PC-9 (cell line): ENCODE results near the gene CALY.

Experiments used
- EZH2 ChIP-seq: fragments of 200-600 bp; sonication (generic); IDR thresholded peaks from 2 replicates; pipeline ENCODE4 v1.8.0; 2017; ENCODE audit warnings: antibody characterized with exemption, low read depth
- TF ChIP-seq, protein P1 (sequence below): fragments of 200-600 bp; sonication (generic); conservative IDR thresholded peaks from 2 replicates; pipeline ENCODE4 v1.6.1; 2017; ENCODE audit warnings: mixed run types, antibody characterized with exemption, mild to moderate bottlenecking, moderate library complexity

DNA sequence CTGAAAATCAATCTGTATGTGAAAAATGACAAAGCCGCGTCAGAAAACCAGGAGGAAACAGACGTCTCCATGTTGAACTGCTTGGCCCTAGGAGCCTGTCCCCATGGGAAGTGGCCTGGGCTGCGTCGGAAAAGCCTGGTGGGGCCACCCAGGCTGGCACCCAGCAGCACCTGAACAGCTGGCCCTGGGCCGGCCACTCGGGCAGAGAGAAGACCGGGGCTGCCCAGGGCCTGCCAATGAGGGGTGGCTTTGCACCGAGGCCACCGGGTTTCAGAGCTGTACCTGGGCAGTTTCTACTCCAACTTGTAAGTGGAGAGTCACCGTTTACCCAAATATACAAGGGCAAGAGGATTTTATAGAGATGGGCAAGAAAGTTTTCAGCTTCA lies 22.2 kb upstream of the CALY start:
- TF ChIP-seq, protein P1, sequence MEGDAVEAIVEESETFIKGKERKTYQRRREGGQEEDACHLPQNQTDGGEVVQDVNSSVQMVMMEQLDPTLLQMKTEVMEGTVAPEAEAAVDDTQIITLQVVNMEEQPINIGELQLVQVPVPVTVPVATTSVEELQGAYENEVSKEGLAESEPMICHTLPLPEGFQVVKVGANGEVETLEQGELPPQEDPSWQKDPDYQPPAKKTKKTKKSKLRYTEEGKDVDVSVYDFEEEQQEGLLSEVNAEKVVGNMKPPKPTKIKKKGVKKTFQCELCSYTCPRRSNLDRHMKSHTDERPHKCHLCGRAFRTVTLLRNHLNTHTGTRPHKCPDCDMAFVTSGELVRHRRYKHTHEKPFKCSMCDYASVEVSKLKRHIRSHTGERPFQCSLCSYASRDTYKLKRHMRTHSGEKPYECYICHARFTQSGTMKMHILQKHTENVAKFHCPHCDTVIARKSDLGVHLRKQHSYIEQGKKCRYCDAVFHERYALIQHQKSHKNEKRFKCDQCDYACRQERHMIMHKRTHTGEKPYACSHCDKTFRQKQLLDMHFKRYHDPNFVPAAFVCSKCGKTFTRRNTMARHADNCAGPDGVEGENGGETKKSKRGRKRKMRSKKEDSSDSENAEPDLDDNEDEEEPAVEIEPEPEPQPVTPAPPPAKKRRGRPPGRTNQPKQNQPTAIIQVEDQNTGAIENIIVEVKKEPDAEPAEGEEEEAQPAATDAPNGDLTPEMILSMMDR = no peak
- no peak for TF ChIP-seq EZH2
